Measurements from ENCODE around the gene PAGE1.
"Not testable (repeated sequence)": the region's sequence is repeated elsewhere in the genome, so short reads cannot be mapped to it uniquely, and the experiment has no call there.

The PAGE1 gene

DNA sequence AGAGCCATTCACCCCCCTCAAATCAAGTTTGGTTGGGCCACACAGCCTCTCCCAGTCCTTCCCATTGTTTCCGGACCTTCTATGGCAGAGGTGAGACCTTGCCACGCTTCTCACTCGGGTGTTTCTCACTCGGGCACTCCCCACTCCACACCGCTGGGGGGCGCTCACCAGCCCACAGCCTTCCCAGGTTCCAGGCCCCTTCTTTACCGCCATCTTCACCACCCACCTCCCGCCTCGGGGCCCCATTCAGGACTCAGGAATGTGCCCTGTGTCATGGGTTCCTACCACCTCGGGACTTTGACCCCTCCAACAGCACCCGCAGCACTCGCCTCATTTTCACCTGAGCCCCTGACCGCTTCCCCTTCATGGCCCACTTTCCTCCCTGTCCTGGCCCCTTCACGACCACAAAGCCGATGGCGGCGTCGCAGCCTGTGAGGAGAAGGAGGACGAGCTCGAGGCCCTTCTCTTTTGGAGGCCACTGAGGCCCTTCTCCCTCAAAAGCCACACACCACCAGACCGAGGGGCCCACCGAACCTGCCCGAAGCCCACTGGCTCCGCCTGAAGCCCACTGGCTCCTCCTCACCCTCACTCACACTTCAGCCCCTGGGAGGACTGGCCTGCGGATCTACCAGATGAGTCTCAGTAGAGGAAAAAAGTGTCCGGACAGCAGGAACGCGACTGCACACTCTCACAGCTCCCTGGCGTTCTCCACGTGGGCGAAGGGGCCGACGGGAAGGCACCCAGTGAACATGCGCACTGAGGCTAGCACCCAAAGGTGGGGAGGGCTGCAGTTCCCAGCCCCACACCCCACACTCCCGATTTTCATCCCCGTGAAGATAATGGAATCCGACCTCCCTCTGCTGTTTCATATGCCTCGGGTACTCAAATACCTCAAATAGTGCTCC lies at the start of gene PAGE1:
PAGE1 (minus strand) TSS at position 709 of the 905 bp plus-strand sequence. CDS start 1,214 bp downstream, outside the sequence.
- no peak for DNase-seq (ENCODE audit: low read depth in 2 of 2)

GRCh38 chrX:49741501-49741900 lies 45.7 kb upstream of the PAGE1 start:
- DNase-seq (ENCODE audit: low read depth in 2 of 2): not testable (repeated sequence)

DNA sequence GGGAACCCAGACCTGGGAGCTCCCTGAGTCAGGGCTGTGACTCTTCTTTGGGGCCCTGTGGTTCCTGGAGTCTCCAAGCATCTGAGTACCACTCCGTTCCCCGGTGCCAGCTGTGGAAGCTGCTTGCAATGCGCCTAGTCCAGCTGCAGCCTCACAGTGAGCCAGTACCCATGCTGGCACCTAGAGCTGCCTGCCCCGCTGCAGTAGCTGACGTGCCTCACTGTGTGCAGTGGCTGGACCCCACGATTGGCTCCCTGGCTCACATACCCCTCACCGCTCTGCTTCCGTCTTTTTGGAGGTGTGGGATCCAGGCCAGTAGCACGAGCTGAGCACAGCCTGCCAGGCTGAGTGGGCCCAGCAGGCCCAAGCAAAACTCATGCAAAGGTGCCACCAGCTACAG lies 32.1 kb upstream of the PAGE1 start:
- no peak for DNase-seq (ENCODE audit: low read depth in 2 of 2)

DNA sequence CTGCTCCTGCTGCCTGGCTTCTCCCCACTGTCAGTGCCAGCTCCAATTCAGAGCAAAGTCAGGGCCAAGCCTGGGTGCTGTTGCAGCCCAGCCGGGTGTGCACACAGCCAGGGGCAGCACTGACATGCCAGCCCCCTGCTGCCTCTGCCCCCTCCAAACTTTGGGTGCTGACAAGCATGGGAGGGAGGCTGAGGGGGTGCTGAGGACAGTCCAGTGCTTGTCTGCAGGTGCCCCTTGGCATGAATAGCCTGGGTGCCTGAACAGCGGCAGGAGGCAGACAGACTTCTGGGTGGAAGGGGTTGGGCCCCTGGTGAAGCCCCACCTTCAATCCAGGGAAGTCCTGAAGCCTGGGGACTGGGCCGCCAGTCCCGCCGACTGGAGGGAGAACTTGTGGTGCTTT lies 31.2 kb upstream of the PAGE1 start:
- DNase-seq (ENCODE audit: low read depth in 2 of 2): no peak

GRCh38 chrX:49725923-49726904 lies 30.4 kb upstream of the PAGE1 start:
- no peak for DNase-seq (ENCODE audit: low read depth in 2 of 2)

- DNase-seq (ENCODE audit: low read depth in 2 of 2): no peak
These were observed 29.6 kb upstream of the PAGE1 start for GRCh38 chrX:49725401-49725800.

- not testable (repeated sequence) for DNase-seq (ENCODE audit: low read depth in 2 of 2)
These were observed 24.3 kb upstream of the PAGE1 start for GRCh38 chrX:49720106-49720505.

DNA sequence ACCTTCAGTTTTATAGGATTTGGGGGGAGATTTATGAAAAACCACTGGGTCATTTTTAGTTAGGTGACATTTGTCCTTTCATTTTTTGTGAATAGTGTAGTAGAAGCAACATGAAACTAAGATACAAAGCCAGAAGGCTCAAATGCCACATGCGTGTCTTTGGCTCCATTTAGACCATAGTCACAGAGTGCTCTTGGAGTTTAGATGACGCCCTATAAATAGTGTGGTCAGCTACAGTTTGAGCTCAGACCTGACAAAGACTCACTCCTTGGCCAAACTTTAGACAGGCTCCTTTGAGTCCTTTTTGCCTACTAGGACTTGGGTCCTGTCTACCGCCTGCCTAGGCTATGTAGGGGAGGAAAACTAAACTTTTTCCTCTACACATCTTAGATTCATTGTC lies 16.8 kb upstream of the PAGE1 start:
- no peak for DNase-seq (ENCODE audit: low read depth in 2 of 2)

- DNase-seq (ENCODE audit: low read depth in 2 of 2): no peak
These were observed 15.0 kb upstream of the PAGE1 start for GRCh38 chrX:49710744-49711319.

DNA sequence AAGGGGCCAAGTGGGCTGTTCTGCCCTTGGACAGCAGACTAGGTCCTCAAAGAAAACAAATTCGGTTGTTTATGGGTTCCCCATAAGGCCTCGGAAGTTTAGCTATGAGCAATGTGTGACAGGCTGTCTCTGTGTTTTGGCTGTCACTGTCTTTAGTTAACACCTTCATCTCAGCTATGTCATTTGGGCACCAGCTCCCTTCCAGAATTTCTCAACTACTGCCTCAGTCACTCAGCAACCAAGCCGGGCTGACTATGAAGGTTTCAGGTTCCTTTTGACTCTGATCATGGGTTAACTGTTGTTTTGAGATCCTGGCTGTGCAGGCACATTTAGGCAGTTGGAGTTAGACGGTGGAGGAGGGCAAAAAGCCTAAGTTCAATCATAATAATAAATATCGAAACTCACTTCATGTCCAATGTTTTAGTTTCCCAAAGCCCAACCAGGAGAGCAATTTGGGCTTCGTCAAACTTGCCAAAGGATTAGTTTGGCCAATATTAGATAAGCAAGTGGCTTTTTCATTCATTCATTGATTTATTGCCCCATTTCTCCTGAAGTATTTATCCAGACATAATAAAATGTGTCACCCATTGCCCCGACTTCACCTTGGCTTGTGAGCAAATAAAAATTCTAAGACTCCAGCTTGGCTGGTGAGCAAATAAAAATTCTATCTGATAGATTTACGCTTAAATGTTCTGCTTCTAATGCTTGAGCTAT lies 9.1 kb upstream of the PAGE1 start:
- no peak for DNase-seq (ENCODE audit: low read depth in 2 of 2)

DNA sequence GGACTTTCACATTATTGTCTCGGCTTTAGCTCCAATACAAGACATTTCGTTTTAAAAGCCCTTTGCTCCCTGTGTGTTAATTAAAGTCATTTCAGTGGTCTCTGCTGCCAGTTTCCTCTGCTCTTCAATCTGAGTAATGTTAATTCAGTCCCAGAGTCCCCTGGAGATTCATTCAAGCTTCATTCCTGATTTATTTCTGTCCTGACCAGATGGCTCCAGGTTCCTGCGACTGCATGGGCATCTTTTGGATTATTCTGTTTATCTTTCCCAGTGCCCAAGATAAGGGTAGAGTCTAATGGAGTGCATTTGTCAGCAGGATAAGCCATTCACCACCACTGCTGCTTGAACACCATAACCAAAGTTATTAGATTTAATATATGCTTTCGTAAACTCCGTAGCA lies 6.1 kb upstream of the PAGE1 start:
- DNase-seq (ENCODE audit: low read depth in 2 of 2): no peak

GRCh38 chrX:49701323-49701722 lies 5.5 kb upstream of the PAGE1 start:
- DNase-seq (ENCODE audit: low read depth in 2 of 2): no peak

- DNase-seq (ENCODE audit: low read depth in 2 of 2): no peak
These were observed 20.6 kb downstream of the PAGE1 start for GRCh38 chrX:49675075-49675719.

- DNase-seq (ENCODE audit: low read depth in 2 of 2): no peak
These were observed 22.4 kb downstream of the PAGE1 start for GRCh38 chrX:49673394-49673793.

- DNase-seq (ENCODE audit: low read depth in 2 of 2): no peak
These were observed 31.0 kb downstream of the PAGE1 start for GRCh38 chrX:49664824-49665223.

- DNase-seq (ENCODE audit: low read depth in 2 of 2): no peak
These were observed 33.9 kb downstream of the PAGE1 start for GRCh38 chrX:49661881-49662280.

GRCh38 chrX:49659771-49660170 lies 36.0 kb downstream of the PAGE1 start:
- DNase-seq (ENCODE audit: low read depth in 2 of 2): no peak

DNA sequence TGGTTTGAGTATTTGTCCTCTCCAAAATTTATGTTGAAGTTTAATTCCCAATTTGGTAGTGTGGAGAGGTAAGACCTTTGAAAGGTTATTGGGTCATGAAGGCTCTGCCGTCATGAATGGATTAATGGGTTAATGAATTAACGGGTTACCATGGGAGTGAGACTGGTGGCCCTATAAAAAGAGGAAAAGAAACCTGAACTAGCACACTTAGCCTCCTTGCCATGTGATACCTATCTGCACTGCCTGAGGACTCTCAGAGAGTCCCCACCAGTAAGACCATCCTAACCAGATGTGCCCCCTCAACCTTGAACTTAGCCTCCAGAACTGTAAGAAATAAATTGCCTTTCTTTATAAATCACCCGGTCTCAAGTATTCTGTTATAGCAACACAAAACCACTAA lies 39.3 kb downstream of the PAGE1 start:
- DNase-seq (ENCODE audit: low read depth in 2 of 2): no peak

DNA sequence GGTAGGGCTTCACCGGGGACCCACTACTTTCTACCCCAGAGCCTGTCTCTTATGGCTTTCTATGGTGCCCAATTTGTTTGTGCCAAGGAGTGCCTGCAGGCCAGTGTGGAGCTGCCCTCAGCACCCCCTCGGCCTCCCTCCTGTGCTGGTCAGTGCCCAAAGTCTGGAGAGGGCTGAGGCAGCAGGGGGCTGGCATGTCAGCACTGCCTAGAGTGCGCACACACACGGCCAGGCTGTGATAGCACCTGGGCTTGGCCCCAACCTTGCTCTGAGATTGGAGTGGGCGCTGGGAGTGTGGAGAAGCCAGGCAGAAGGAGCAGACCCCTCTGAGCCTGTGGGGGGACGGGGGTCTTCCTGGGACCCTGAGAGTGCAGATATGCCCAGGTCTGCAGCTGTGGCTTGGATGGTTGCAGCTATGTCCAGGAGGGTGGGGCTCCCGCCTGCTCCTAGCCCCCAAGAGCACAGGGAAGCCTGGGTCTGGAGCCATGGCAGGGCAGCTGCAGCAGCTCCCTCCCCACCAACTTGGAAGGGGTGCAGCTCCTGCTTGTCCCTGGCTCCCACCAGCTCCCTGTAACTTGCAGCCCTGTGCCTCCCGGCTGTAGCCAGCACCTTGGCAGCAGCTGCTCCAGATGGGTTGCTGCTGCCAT lies 50.7 kb downstream of the PAGE1 start:
- no peak for DNase-seq (ENCODE audit: low read depth in 2 of 2)

Measured in stimulated activated CD4-positive, alpha-beta T cell treated with anti-CD3 and anti-CD28 coated beads, Interleukin-1b, Interleukin-23, amount 100 ng/mL, for 4 hours (primary cell).